WTC11 (cell line): ENCODE data around the gene EIF5A2. TPM values are rescaled to one million over a fixed set of nuclear protein-coding genes. Genes with fewer than 3 reads are reported as not detected.
"Not testable (repeated sequence)": the region's sequence is repeated elsewhere in the genome, so short reads cannot be mapped to it uniquely, and the experiment has no call there.

Experiments used
- ATAC-seq: fragments of 200-7000 bp; cut with Tn5 transposase; 2 replicates; pipeline ENCODE4 v1.10.0; 2021; ENCODE audit warnings: mild to moderate bottlenecking, moderate library complexity
- CTCF ChIA-PET: fragments of 300-600 bp; sonication (Branson Sonifier 250); formaldehyde crosslinking; loops from one replicate; lab custom pipeline; 2021; ENCODE audit warnings: antibody characterized with exemption; lab: Charles Lee
- POLR2A ChIA-PET: fragments of 350-600 bp; sonication (Branson Sonifier 250); formaldehyde crosslinking; loops from one replicate; lab custom pipeline; 2021; ENCODE audit warnings: antibody characterized with exemption; lab: Charles Lee
- DNase-seq: peaks from one replicate; pipeline ENCODE4 v3.0.0; 2021; ENCODE audit warnings: low spot score
- H3K27ac Mint-ChIP-seq: 2 replicates; pipeline ENCODE4 v1.8.0; 2021; ENCODE audit warnings: mixed read lengths
- H3K27me3 Mint-ChIP-seq: 2 replicates; pipeline ENCODE4 v1.8.0; 2021; ENCODE audit warnings: low read depth, mild to moderate bottlenecking, moderate library complexity, mixed read lengths
- H3K36me3 Mint-ChIP-seq: 2 replicates; pipeline ENCODE4 v1.8.0; 2021; ENCODE audit warnings: mixed read lengths
- H3K4me1 Mint-ChIP-seq: 2 replicates; pipeline ENCODE4 v1.8.0; 2022; ENCODE audit warnings: mixed read lengths
- H3K4me3 Mint-ChIP-seq: 2 replicates; pipeline ENCODE4 v1.8.0; 2021; ENCODE audit warnings: mild to moderate bottlenecking, moderate library complexity, mixed read lengths
- H3K9me3 Mint-ChIP-seq: 2 replicates; pipeline ENCODE4 v1.8.0; 2021; ENCODE audit warnings: mixed read lengths
- CDX4 ChIP-seq: fragments of 250-450 bp; sonication (Bioruptor Pico); IDR thresholded peaks from 2 replicates; pipeline ENCODE4 v1.9.0; 2021; ENCODE audit warnings: moderate library complexity, mild to moderate bottlenecking, inconsistent platforms, borderline replicate concordance
- FOXK1 ChIP-seq: sonication (generic); formaldehyde crosslinking; IDR thresholded peaks from 2 replicates; pipeline ENCODE4 v1.8.0; 2022; ENCODE audit warnings: mild to moderate bottlenecking, moderate library complexity, missing genetic modification reagents
- KAT7 ChIP-seq: sonication (generic); formaldehyde crosslinking; IDR thresholded peaks from 2 replicates; pipeline ENCODE4 v1.8.1; 2023; ENCODE audit warnings: missing genetic modification reagents, mild to moderate bottlenecking, borderline replicate concordance
- RORB ChIP-seq: fragments of 250-450 bp; sonication (Bioruptor Pico); IDR thresholded peaks from 2 replicates; pipeline ENCODE4 v1.9.0; 2021; ENCODE audit warnings: mild to moderate bottlenecking
- TEAD1 ChIP-seq: sonication (generic); formaldehyde crosslinking; IDR thresholded peaks from 2 replicates; pipeline ENCODE4 v1.8.0; 2022; ENCODE audit warnings: mild to moderate bottlenecking, missing genetic modification reagents
- TP53 ChIP-seq: sonication (generic); formaldehyde crosslinking; IDR thresholded peaks from 2 replicates; pipeline ENCODE4 v1.8.1; 2023; ENCODE audit warnings: mild to moderate bottlenecking, missing genetic modification reagents
- ZNF138 ChIP-seq: sonication (generic); formaldehyde crosslinking; conservative IDR thresholded peaks from 2 replicates; pipeline ENCODE4 v1.8.1; 2022; ENCODE audit warnings: mild to moderate bottlenecking, moderate library complexity, missing genetic modification reagents
- ZNF219 ChIP-seq: sonication (generic); formaldehyde crosslinking; IDR thresholded peaks from 2 replicates; pipeline ENCODE4 v1.8.0; 2023; ENCODE audit warnings: missing genetic modification reagents, mild to moderate bottlenecking, borderline replicate concordance
- ZNF532 ChIP-seq: fragments of 250-450 bp; sonication (Bioruptor Pico); IDR thresholded peaks from 2 replicates; pipeline ENCODE4 v1.9.0; 2021; ENCODE audit warnings: mild to moderate bottlenecking, borderline replicate concordance
- total RNA-seq: library from RNA; stranded (reverse); gene quantifications from 3 replicates; pipeline ENCODE4 v1.2.3, GENCODE V29; 2021
- TF ChIP-seq, protein P1 (sequence below): sonication (generic); formaldehyde crosslinking; IDR thresholded peaks from 2 replicates; pipeline ENCODE4 v1.8.1; 2023; ENCODE audit warnings: mild to moderate bottlenecking, missing genetic modification reagents
- TF ChIP-seq, protein P2 (sequence below): fragments of 200-600 bp; IDR thresholded peaks from 2 replicates; pipeline ENCODE4 v1.8.0; 2022; ENCODE audit warnings: antibody characterized with exemption
- TF ChIP-seq, protein P3 (sequence below): sonication (generic); formaldehyde crosslinking; IDR thresholded peaks from 2 replicates; pipeline ENCODE4 v1.8.1; 2022; ENCODE audit warnings: mild to moderate bottlenecking, missing genetic modification reagents, moderate library complexity, borderline replicate concordance
- TF ChIP-seq, protein P4 (sequence below): sonication (generic); formaldehyde crosslinking; IDR thresholded peaks from 2 replicates; pipeline ENCODE4 v1.8.0; 2023; ENCODE audit warnings: missing genetic modification reagents, mild to moderate bottlenecking, borderline replicate concordance

The EIF5A2 gene
- total RNA-seq, 1 experiment from 2014 or later, result 7.6 TPM

DNA sequence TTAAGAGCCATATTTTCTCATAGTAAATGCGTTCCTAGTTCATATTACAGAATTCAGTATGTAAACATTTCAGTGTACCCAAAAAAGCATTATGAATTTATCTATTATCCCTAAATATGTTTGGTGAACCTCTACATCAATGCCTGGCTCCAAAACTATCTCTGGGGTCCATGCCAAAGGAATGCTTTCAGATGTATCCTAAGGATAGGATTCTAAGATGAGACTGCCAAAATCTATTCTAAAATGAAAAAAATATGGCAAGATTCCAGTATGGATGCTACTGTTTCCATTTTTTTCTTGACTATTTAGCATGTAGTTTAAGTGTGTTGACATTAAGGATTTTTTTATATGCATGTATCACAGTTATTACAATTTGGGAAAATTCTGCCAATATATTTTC, 18.8 kb downstream of the EIF5A2 start (continued):
- no peak for TF ChIP-seq ZNF532 (CRISPR knock-in tag)
- TF ChIP-seq, protein P1, sequence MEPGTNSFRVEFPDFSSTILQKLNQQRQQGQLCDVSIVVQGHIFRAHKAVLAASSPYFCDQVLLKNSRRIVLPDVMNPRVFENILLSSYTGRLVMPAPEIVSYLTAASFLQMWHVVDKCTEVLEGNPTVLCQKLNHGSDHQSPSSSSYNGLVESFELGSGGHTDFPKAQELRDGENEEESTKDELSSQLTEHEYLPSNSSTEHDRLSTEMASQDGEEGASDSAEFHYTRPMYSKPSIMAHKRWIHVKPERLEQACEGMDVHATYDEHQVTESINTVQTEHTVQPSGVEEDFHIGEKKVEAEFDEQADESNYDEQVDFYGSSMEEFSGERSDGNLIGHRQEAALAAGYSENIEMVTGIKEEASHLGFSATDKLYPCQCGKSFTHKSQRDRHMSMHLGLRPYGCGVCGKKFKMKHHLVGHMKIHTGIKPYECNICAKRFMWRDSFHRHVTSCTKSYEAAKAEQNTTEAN (CRISPR knock-in tag), result no peak
- TF ChIP-seq RORB, result no peak
- TF ChIP-seq, protein P2, sequence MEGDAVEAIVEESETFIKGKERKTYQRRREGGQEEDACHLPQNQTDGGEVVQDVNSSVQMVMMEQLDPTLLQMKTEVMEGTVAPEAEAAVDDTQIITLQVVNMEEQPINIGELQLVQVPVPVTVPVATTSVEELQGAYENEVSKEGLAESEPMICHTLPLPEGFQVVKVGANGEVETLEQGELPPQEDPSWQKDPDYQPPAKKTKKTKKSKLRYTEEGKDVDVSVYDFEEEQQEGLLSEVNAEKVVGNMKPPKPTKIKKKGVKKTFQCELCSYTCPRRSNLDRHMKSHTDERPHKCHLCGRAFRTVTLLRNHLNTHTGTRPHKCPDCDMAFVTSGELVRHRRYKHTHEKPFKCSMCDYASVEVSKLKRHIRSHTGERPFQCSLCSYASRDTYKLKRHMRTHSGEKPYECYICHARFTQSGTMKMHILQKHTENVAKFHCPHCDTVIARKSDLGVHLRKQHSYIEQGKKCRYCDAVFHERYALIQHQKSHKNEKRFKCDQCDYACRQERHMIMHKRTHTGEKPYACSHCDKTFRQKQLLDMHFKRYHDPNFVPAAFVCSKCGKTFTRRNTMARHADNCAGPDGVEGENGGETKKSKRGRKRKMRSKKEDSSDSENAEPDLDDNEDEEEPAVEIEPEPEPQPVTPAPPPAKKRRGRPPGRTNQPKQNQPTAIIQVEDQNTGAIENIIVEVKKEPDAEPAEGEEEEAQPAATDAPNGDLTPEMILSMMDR, result no peak
- no peak for TF ChIP-seq TP53

GRCh38 chr3:170889132-170889531, 19.3 kb downstream of the EIF5A2 start:
- no peaks in the 10 kb centered on the region for H3K27me3 Mint-ChIP-seq
- POLR2A ChIA-PET, result no interaction called here
- H3K9me3 Mint-ChIP-seq, result peaks cover 5% of the 10 kb centered on the region; the same call in 1 of the 2 replicates
- ATAC-seq (no peak), DNase-seq (no peak)
- H3K4me1 Mint-ChIP-seq, result peaks cover 5% of the 10 kb centered on the region
- CTCF ChIA-PET, result interaction anchor here (0.6 kb wide), 1 partner anchor 127 kb away, joined by 3 read pairs; no protein-coding TSS in a partner anchor
- no peak overlapping the region for H3K27ac Mint-ChIP-seq
- H3K4me3 Mint-ChIP-seq, result no peak overlapping the region
- no peak for TF ChIP-seq ZNF138 (CRISPR knock-in tag)
- no peak for TF ChIP-seq FOXK1
- TF ChIP-seq TEAD1 (CRISPR knock-in tag), result no peak
- TF ChIP-seq KAT7 (CRISPR knock-in tag), result no peak
- TF ChIP-seq, protein P3, sequence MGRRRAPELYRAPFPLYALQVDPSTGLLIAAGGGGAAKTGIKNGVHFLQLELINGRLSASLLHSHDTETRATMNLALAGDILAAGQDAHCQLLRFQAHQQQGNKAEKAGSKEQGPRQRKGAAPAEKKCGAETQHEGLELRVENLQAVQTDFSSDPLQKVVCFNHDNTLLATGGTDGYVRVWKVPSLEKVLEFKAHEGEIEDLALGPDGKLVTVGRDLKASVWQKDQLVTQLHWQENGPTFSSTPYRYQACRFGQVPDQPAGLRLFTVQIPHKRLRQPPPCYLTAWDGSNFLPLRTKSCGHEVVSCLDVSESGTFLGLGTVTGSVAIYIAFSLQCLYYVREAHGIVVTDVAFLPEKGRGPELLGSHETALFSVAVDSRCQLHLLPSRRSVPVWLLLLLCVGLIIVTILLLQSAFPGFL (CRISPR knock-in tag), result no peak
- TF ChIP-seq, protein P4, sequence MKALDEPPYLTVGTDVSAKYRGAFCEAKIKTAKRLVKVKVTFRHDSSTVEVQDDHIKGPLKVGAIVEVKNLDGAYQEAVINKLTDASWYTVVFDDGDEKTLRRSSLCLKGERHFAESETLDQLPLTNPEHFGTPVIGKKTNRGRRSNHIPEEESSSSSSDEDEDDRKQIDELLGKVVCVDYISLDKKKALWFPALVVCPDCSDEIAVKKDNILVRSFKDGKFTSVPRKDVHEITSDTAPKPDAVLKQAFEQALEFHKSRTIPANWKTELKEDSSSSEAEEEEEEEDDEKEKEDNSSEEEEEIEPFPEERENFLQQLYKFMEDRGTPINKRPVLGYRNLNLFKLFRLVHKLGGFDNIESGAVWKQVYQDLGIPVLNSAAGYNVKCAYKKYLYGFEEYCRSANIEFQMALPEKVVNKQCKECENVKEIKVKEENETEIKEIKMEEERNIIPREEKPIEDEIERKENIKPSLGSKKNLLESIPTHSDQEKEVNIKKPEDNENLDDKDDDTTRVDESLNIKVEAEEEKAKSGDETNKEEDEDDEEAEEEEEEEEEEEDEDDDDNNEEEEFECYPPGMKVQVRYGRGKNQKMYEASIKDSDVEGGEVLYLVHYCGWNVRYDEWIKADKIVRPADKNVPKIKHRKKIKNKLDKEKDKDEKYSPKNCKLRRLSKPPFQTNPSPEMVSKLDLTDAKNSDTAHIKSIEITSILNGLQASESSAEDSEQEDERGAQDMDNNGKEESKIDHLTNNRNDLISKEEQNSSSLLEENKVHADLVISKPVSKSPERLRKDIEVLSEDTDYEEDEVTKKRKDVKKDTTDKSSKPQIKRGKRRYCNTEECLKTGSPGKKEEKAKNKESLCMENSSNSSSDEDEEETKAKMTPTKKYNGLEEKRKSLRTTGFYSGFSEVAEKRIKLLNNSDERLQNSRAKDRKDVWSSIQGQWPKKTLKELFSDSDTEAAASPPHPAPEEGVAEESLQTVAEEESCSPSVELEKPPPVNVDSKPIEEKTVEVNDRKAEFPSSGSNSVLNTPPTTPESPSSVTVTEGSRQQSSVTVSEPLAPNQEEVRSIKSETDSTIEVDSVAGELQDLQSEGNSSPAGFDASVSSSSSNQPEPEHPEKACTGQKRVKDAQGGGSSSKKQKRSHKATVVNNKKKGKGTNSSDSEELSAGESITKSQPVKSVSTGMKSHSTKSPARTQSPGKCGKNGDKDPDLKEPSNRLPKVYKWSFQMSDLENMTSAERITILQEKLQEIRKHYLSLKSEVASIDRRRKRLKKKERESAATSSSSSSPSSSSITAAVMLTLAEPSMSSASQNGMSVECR, result no peak
- no peak for TF ChIP-seq ZNF219 (CRISPR knock-in tag)
- no peak for TF ChIP-seq CDX4 (CRISPR knock-in tag)
- peaks cover 5% of the 10 kb centered on the region; the same call in 1 of the 2 replicates for H3K36me3 Mint-ChIP-seq

DNA sequence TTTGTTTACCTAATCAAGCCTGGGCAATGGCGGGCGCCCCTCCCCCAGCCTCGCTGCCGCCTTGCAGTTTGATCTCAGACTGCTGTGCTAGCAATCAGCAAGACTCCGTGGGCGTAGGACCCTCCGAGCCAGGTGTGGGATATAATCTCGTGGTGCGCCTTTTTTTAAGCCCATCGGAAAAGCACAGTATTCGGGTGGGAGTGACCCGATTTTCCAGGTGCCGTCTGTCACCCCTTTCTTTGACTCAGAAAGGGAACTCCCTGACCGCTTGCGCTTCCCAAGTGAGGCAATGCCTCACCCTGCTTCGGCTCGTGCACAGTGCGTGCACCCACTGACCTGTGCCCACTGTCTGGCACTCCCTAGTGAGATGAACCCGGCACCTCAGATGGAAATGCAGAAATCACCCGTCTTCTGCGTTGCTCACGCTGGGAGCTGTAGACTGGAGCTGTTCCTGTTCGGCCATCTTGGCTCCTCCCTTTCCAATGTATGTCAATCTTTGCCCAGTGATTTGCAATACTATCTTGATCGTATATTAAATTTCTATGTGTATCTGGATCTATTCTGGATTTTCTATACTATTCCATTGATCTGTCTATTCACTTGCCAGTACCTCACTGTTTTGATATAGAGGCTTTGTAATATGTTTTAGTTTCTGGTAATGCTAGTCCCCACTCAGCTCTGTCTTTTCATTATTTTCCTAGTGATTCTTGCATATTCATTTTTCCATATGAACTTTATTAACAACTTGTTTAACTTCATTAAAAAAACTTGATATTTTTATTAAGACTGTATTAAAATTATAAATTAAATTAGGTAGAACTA, 24.1 kb downstream of the EIF5A2 start:
- CTCF ChIA-PET, H3K4me1 Mint-ChIP-seq, ATAC-seq, H3K9me3 Mint-ChIP-seq, DNase-seq, H3K27me3 Mint-ChIP-seq, H3K36me3 Mint-ChIP-seq: not testable (repeated sequence)
- H3K4me3 Mint-ChIP-seq, result peak overlapping the region; percentile 67
- peak overlapping the region; percentile 83 for H3K27ac Mint-ChIP-seq
- POLR2A ChIA-PET, result interaction anchor here (2.5 kb wide), 1 partner anchor 15 kb away, joined by 8 read pairs; the partner anchor contains the start of gene RPL22L1

DNA sequence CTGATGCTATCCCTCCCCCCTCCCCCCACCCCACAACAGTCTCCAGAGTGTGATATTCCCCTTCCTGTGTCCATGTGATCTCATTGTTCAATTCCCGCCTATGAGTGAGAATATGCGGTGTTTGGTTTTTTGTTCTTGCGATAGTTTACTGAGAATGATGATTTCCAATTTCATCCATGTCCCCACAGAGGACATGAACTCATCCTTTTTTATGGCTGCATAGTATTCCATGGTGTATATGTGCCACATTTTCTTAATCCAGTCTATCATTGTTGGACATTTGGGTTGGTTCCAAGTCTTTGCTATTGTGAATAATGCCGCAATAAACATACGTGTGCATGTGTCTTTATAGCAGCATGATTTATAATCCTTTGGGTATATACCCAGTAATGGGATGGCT, 29.7 kb downstream of the EIF5A2 start:
- H3K4me1 Mint-ChIP-seq, H3K4me3 Mint-ChIP-seq, H3K36me3 Mint-ChIP-seq, H3K27ac Mint-ChIP-seq, ATAC-seq, H3K27me3 Mint-ChIP-seq, DNase-seq, H3K9me3 Mint-ChIP-seq, CTCF ChIA-PET, POLR2A ChIA-PET: not testable (repeated sequence)
